ENCODE data around the gene SORCS2.

The SORCS2 gene

GRCh38 chr4:7607156-7607910 lies 415.0 kb downstream of the SORCS2 start:
- no peak for DNase-seq (ENCODE audit: low read depth)
- no peak overlapping the region for H3K4me3 ChIP-seq (ENCODE audit: control insufficient read depth, low read depth, low read length)
- no peak for TF ChIP-seq CTCF (IDR thresholded peaks at IDR 0.05; ENCODE audit: control insufficient read depth, insufficient read depth, low read depth, low read length, missing control alignments)

- TF ChIP-seq CTCF (IDR thresholded peaks at IDR 0.05; ENCODE audit: control insufficient read depth, insufficient read depth, low read depth, low read length, missing control alignments) = no peak
- no peak for DNase-seq (ENCODE audit: low read depth)
- no peak overlapping the region for H3K4me3 ChIP-seq (ENCODE audit: control insufficient read depth, low read depth, low read length)
These were observed 415.7 kb downstream of the SORCS2 start for GRCh38 chr4:7608046-7608445.

GRCh38 chr4:7609316-7609715 lies 417.0 kb downstream of the SORCS2 start:
- DNase-seq (ENCODE audit: low read depth) = no peak
- no peak for TF ChIP-seq CTCF (IDR thresholded peaks at IDR 0.05; ENCODE audit: control insufficient read depth, insufficient read depth, low read depth, low read length, missing control alignments)
- no peak overlapping the region for H3K4me3 ChIP-seq (ENCODE audit: control insufficient read depth, low read depth, low read length)

- no peak for TF ChIP-seq CTCF (IDR thresholded peaks at IDR 0.05; ENCODE audit: control insufficient read depth, insufficient read depth, low read depth, low read length, missing control alignments)
- no peak overlapping the region for H3K4me3 ChIP-seq (ENCODE audit: control insufficient read depth, low read depth, low read length)
- no peak for DNase-seq (ENCODE audit: low read depth)
These were observed 417.8 kb downstream of the SORCS2 start for GRCh38 chr4:7610022-7610670.

GRCh38 chr4:7610841-7611240 lies 418.5 kb downstream of the SORCS2 start:
- no peak for DNase-seq (ENCODE audit: low read depth)
- no peak for TF ChIP-seq CTCF (IDR thresholded peaks at IDR 0.05; ENCODE audit: control insufficient read depth, insufficient read depth, low read depth, low read length, missing control alignments)
- no peak overlapping the region for H3K4me3 ChIP-seq (ENCODE audit: control insufficient read depth, low read depth, low read length)

- DNase-seq (ENCODE audit: low read depth) = no peak
- no peak for TF ChIP-seq CTCF (IDR thresholded peaks at IDR 0.05; ENCODE audit: control insufficient read depth, insufficient read depth, low read depth, low read length, missing control alignments)
These were observed 420.1 kb downstream of the SORCS2 start for GRCh38 chr4:7612311-7612897.

More at GRCh38 chr4:7612311-7612897, 420.1 kb downstream of the SORCS2 start:
- no peak overlapping the region for H3K4me3 ChIP-seq (ENCODE audit: control insufficient read depth, low read depth, low read length)
